ENCODE results near the gene ASNSD1. TPM values are rescaled to one million over a fixed set of nuclear protein-coding genes. Genes with fewer than 3 reads are reported as not detected.

The ASNSD1 gene
- total RNA-seq, 1 experiment from 2014 or later, result 41.4 TPM

GRCh38 chr2:189638301-189639006 lies 22.8 kb upstream of the ASNSD1 start:
- Mint-ChIP-seq H3K4me3 (ENCODE audit: unreplicated experiment) (no peak overlapping the region), H3K36me3 (ENCODE audit: insufficient read depth, unreplicated experiment) (no peaks in the 10 kb centered on the region), H3K27me3 (ENCODE audit: insufficient read depth, unreplicated experiment) (no peaks in the 10 kb centered on the region), H3K4me1 (ENCODE audit: insufficient read depth, unreplicated experiment) (no peaks in the 10 kb centered on the region), H3K27ac (ENCODE audit: low read depth, unreplicated experiment) (no peak overlapping the region), H3K9me3 (ENCODE audit: unreplicated experiment) (peaks cover 7% of the 10 kb centered on the region)
- POLR2A ChIA-PET, result no interaction called here
- no TSS peak for BruUV-seq (replicated peaks)
- intact Hi-C loops (cut with micrococcal nuclease), result no loop called here
- DNase-seq (ENCODE audit: unreplicated experiment), result no peak
- TF ChIP-seq CTCF (IDR thresholded peaks at IDR 0.05; ENCODE audit: unreplicated experiment), result no peak
- CTCF ChIA-PET, result no interaction called here

- Mint-ChIP-seq H3K9me3 (ENCODE audit: unreplicated experiment) (peaks cover 7% of the 10 kb centered on the region), H3K36me3 (ENCODE audit: insufficient read depth, unreplicated experiment) (no peaks in the 10 kb centered on the region), H3K4me1 (ENCODE audit: insufficient read depth, unreplicated experiment) (no peaks in the 10 kb centered on the region), H3K4me3 (ENCODE audit: unreplicated experiment) (no peak overlapping the region), H3K27me3 (ENCODE audit: insufficient read depth, unreplicated experiment) (no peaks in the 10 kb centered on the region), H3K27ac (ENCODE audit: low read depth, unreplicated experiment) (no peak overlapping the region)
- no peak for DNase-seq (ENCODE audit: unreplicated experiment)
- POLR2A ChIA-PET, result no interaction called here
- no TSS peak for BruUV-seq (replicated peaks)
- TF ChIP-seq CTCF (IDR thresholded peaks at IDR 0.05; ENCODE audit: unreplicated experiment), result no peak
- CTCF ChIA-PET, result interaction anchor here (1.0 kb wide), 1 partner anchor 13 kb away, joined by 4 read pairs; no protein-coding TSS in a partner anchor
- intact Hi-C loops (cut with micrococcal nuclease), result no loop called here
These were observed 22.2 kb upstream of the ASNSD1 start for GRCh38 chr2:189639007-189639609.

- TF ChIP-seq CTCF (IDR thresholded peaks at IDR 0.05; ENCODE audit: unreplicated experiment), result no peak
- H3K4me1 Mint-ChIP-seq (ENCODE audit: insufficient read depth, unreplicated experiment), result no peaks in the 10 kb centered on the region
- H3K4me3 Mint-ChIP-seq (ENCODE audit: unreplicated experiment), result no peak overlapping the region
- no peaks in the 10 kb centered on the region for H3K27me3 Mint-ChIP-seq (ENCODE audit: insufficient read depth, unreplicated experiment)
- POLR2A ChIA-PET, result interaction anchor here (0.6 kb wide), 1 partner anchor 75 kb away, joined by 3 read pairs; no protein-coding TSS in a partner anchor
- no peak overlapping the region for H3K27ac Mint-ChIP-seq (ENCODE audit: low read depth, unreplicated experiment)
- CTCF ChIA-PET, result interaction anchor here (0.6 to 1.2 kb wide), 3 partner anchors 13 to 200 kb away, joined by 3 to 4 read pairs (median 3); no protein-coding TSS in a partner anchor
- H3K36me3 Mint-ChIP-seq (ENCODE audit: insufficient read depth, unreplicated experiment), result no peaks in the 10 kb centered on the region
- intact Hi-C loops (cut with micrococcal nuclease), result no loop called here
- DNase-seq (ENCODE audit: unreplicated experiment), result no peak
- BruUV-seq (replicated peaks), result no TSS peak
- H3K9me3 Mint-ChIP-seq (ENCODE audit: unreplicated experiment), result peaks cover 7% of the 10 kb centered on the region
These were observed 20.3 kb upstream of the ASNSD1 start for GRCh38 chr2:189641002-189641401.

- intact Hi-C loops (cut with micrococcal nuclease), result no loop called here
- no peaks in the 10 kb centered on the region for H3K4me1 Mint-ChIP-seq (ENCODE audit: insufficient read depth, unreplicated experiment)
- no peaks in the 10 kb centered on the region for H3K36me3 Mint-ChIP-seq (ENCODE audit: insufficient read depth, unreplicated experiment)
- ChIA-PET POLR2A (interaction anchor here (0.6 kb wide), 1 partner anchor 76 kb away, joined by 3 read pairs; no protein-coding TSS in a partner anchor), CTCF (interaction anchor here (0.5 to 1.7 kb wide), 6 partner anchors 13 to 201 kb away, joined by 3 to 4 read pairs (median 3); no protein-coding TSS in a partner anchor)
- H3K9me3 Mint-ChIP-seq (ENCODE audit: unreplicated experiment), result peaks cover 7% of the 10 kb centered on the region
- H3K27me3 Mint-ChIP-seq (ENCODE audit: insufficient read depth, unreplicated experiment), result no peaks in the 10 kb centered on the region
- DNase-seq (ENCODE audit: unreplicated experiment), result no peak
- H3K27ac Mint-ChIP-seq (ENCODE audit: low read depth, unreplicated experiment), result no peak overlapping the region
- TF ChIP-seq CTCF (IDR thresholded peaks at IDR 0.05; ENCODE audit: unreplicated experiment), result no peak
- no TSS peak for BruUV-seq (replicated peaks)
- no peak overlapping the region for H3K4me3 Mint-ChIP-seq (ENCODE audit: unreplicated experiment)
These were observed 19.7 kb upstream of the ASNSD1 start for GRCh38 chr2:189641590-189641989.

All from MCF 10A (cell line).